ENCODE results near the gene UGT1A6.

UGT1A6 gene

DNA sequence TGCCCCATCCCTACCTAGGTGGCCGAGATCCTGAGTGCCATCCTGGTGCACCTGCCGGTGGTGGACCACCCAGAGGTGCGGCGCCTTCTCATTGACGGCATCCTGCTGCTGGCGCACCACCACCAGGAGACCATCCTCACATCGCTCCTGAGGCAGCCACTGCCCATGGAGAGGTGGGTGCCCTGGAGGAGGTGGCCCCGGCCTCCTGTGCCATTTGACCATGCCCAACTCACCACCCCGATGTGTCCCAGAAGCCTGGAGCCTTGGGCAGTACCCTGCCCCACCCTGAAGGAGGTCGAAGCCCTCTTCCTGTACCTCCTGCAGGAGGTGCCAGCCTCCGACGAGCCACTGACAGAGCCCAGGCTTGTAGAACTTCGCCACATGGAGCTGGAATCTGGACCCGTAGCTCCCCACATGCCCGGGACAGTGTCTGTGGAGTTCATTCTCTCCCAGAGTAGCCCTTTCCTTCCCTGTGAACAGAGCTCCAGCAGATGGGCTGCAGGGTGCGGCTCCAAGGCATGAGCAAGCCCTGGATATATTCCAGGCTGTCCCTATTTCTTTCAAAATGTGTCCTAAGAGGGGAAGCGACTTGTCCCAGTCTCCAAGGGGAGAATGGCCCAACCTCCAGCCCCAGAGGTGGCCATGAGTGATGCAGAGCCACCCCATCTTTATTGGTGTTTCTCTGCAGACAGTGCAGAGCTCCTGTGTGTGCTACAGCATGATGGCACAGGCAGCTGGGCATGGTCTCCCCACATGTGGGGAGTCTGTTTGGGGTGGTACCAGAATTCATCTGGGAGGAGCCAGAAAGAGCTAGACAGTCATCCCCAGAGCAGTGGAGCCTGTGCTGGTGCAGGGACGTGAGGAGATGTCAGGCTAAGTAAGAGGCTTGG, 127.4 kb downstream of the UGT1A6 start:
- no peak for DNase-seq (ENCODE audit: low read depth)

DNA sequence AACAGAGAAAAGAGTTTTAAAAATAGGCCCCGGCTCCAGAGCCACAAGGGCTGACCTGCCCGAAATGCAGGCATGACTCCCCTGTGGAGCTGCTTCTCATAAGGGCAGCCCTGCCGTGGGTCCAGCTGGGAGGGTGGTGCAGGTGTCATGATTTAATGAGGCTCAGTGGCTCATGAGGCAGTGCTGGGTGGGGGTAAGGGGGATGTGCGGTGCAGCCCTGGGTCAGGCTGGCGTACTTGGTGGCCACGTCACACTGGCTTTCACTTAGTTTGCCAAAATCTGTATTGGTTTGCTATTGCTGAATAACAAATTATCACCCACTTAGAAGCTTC, 128.1 kb downstream of the UGT1A6 start:
- DNase-seq (ENCODE audit: low read depth): no peak

DNA sequence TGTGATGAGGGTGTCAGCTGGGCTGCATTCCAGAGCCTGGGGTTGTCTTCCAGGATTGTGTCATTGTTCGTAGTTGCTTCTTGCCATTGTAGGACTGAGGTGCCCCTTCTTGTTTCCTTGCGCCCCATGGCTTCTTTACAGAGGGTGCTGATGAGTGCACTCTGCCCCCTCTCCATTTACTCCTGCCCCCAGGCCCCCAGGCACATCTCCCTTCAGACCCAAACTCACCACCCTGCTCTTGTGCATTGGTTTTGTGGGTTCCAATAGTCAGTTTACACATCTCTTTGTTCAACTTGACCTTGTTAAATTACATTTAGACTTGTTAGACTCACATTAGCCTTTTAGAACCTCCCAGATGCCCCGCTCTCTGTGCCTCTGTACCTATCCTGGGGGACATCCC, 128.5 kb downstream of the UGT1A6 start:
- DNase-seq (ENCODE audit: low read depth): no peak

DNA sequence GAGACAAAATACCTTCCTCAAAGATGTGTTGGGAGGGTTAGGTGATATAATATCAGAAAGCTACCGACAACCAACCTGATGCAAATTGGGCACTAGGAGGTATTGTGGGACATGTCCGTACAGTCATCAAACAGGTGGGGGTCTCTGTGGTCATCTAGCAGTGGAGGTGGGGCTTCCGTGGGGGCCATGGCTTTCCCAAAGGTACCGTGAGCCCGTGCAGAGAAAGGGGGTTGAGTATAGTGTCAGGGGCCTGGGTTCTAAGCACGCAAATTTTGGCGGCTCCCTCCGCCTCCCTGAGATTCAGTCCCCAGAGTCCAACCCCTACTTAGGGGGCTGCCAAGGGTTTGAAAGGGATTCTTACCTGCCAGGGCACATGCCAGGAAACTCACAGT, 129.0 kb downstream of the UGT1A6 start:
- DNase-seq (ENCODE audit: low read depth): no peak

DNA sequence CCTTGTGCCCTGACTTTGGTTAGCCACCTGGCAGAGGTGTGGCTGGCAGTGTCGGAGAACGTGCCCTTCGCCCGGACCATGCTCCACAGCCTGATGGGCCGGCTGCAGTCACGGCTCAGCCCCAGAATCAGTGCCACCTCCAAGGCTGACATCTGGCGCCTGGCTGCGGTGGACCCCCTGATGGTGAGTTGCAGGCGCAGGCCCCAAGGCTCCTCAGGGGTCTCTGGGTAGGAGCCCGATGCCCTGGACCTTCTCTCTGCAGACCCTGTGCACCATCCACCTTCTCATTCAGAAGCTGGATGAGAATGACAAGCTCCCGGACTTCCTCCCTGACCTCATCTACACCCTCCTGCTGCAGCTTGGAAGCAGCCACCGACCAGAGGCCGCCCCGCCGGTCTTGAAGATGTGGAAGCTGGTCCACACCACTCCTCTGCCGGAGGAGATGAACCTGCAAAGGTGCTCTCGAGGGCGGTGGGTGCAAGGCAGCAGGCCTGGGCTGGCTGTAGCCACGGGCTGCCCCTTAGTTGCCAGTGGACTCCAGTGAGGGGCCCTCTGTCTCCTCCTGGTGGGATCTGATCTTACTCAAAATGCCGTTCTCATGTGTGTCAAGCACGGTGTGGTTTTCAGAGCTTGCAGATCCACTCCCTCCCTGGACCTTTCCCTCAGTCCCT, 129.5 kb downstream of the UGT1A6 start:
- DNase-seq (ENCODE audit: low read depth): no peak

All from stimulated activated CD8-positive, alpha-beta memory T cell treated with anti-CD3 and anti-CD28 coated beads, Interleukin-15, amount 100 ng/mL, for 1 hour (primary cell).